ENCODE data around the gene MBD3. TPM values are rescaled to one million over a fixed set of nuclear protein-coding genes. Genes with fewer than 3 reads are reported as not detected.

MBD3 gene
- total RNA-seq, 1 experiment from 2014 or later = 128 TPM

DNA sequence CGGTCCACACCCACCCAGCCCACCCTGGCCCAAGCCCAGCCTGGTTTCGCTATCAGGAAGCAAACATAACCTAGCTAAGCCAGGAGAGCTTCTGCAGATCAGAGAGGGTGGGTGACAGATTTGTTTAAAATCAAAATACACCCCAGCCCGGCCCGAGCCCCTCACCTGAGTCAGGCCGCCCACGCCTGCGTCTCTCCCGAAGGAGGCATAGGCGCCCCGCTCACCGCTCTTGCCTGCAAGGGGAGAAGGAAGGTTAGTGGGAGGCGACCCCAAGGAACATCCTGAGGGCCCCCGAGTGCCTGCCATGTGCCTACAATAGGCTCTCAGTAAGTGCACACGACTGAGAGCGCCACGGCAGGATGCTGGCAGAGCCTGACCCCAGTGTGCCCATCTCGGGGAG is 34.5 kb upstream of the MBD3 start:
- no peaks in the 10 kb centered on the region for H4K20me1 ChIP-seq (ENCODE audit: control insufficient read depth, insufficient read depth, insufficient read length)
- no peak overlapping the region for H2BK120ac ChIP-seq (ENCODE audit: low read depth, low read length, poor library complexity, severe bottlenecking)

More for the DNA sequence above, 34.5 kb upstream of the MBD3 start:
- Histone ChIP-seq H3K4ac (ENCODE audit: low read depth, low read length) (no peak overlapping the region), H2AFZ (ENCODE audit: low read length) (no peak overlapping the region), H4K8ac (replicated peaks; ENCODE audit: insufficient read length, low read depth, low read length) (no peak overlapping the region), H3K23me2 (ENCODE audit: insufficient read length, low read depth, low read length, poor library complexity, severe bottlenecking) (no peaks in the 10 kb centered on the region), H3K9ac (ENCODE audit: extremely low read depth, insufficient read length, low read length) (no peak overlapping the region), H2BK12ac (ENCODE audit: insufficient read length, low read depth, low read length) (no peak overlapping the region), H3K23ac (ENCODE audit: insufficient read length, low read depth, low read length) (no peak overlapping the region), H3K14ac (ENCODE audit: insufficient read depth, low read length) (no peak overlapping the region), H3K4me1 (ENCODE audit: insufficient read depth, low read length) (no peaks in the 10 kb centered on the region), H2BK5ac (ENCODE audit: insufficient read length, low read length) (no peak overlapping the region), H4K5ac (ENCODE audit: insufficient read length, low read depth, low read length) (no peak overlapping the region), H2AK5ac (ENCODE audit: insufficient read length, low read length) (no peak overlapping the region), H3K56ac (ENCODE audit: insufficient read length, low read depth, low read length) (no peak overlapping the region), H3K79me1 (ENCODE audit: insufficient read depth, low read depth, low read length, poor library complexity, severe bottlenecking) (peaks cover 4% of the 10 kb centered on the region), H2BK20ac (ENCODE audit: low read depth, low read length, poor library complexity, severe bottlenecking) (no peak overlapping the region), H2BK15ac (ENCODE audit: low read depth, low read length) (no peak overlapping the region), H3K79me2 (ENCODE audit: insufficient read depth, low read length) (no peaks in the 10 kb centered on the region), H3K18ac (ENCODE audit: insufficient read length, low read depth, low read length) (no peak overlapping the region), H3T11ph (ENCODE audit: low read length) (no peak overlapping the region), H3K9me3 (ENCODE audit: control insufficient read depth, low read depth, low read length) (no peaks in the 10 kb centered on the region), H3K27ac (ENCODE audit: insufficient read length, low read depth, low read length) (no peak overlapping the region), H4K91ac (ENCODE audit: insufficient read length, low read depth, low read length) (no peak overlapping the region), H3K27me3 (ENCODE audit: insufficient read depth, low read length) (no peaks in the 10 kb centered on the region), H3K4me2 (ENCODE audit: insufficient read depth, insufficient read length, low read length) (no peak overlapping the region)
- Mint-ChIP-seq H3K4me1 (peaks cover 5 to 10% of the 10 kb centered on the region in 2 experiments), H3K4me3 (no peak overlapping the region), H3K36me3 (ENCODE audit: insufficient read depth in 1 of 3, low read depth in 3 of 3) (peaks cover 16 to 44% (median 41%) of the 10 kb centered on the region in 3 experiments; a peak in 6 of 7 replicates), H3K27ac (no peak overlapping the region; a peak in 1 of 7 replicates), H3K9me3 (no peaks in the 10 kb centered on the region), H3K27me3 (ENCODE audit: low read depth) (no peaks in the 10 kb centered on the region)
- no CpG with 5 or more reads among the region's 17 CpGs for WGBS (ENCODE audit: extremely low coverage, insufficient read length, low lambda C conversion rate)
- TF ChIP-seq CTCF (conservative IDR thresholded peaks at IDR 0.05) = no peak
- no peak for DNase-seq

Measured in H9 (cell line).